GM19455 (cell line): ENCODE data around the gene FMNL2.

ENCODE experiments used
- ATAC-seq: cut with Tn5 transposase; IDR thresholded peaks from one replicate; pipeline ENCODE4 v1.9.1; 2021; ENCODE audit not compliant: unreplicated experiment

Gene FMNL2

DNA sequence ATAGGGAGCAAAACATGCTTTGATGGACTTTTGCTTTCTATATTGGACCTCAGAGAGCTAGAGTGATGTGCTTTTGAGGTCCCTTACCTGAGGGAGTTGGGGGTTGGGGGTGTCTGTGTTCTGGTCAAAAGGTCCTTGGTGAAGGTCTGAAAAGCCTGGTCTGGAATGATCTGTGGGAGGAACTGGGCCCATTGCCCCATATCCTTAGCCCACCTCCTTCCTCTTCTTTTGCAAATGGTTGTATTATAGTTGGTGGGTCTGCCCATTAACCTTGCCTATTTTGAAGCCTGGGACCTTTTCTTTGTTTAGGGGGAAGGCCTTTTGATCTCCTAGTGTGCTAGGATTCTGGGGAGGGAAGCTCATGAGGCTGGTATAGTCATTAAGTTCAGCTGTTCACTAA, 88.7 kb downstream of the FMNL2 start:
- no peak for ATAC-seq

DNA sequence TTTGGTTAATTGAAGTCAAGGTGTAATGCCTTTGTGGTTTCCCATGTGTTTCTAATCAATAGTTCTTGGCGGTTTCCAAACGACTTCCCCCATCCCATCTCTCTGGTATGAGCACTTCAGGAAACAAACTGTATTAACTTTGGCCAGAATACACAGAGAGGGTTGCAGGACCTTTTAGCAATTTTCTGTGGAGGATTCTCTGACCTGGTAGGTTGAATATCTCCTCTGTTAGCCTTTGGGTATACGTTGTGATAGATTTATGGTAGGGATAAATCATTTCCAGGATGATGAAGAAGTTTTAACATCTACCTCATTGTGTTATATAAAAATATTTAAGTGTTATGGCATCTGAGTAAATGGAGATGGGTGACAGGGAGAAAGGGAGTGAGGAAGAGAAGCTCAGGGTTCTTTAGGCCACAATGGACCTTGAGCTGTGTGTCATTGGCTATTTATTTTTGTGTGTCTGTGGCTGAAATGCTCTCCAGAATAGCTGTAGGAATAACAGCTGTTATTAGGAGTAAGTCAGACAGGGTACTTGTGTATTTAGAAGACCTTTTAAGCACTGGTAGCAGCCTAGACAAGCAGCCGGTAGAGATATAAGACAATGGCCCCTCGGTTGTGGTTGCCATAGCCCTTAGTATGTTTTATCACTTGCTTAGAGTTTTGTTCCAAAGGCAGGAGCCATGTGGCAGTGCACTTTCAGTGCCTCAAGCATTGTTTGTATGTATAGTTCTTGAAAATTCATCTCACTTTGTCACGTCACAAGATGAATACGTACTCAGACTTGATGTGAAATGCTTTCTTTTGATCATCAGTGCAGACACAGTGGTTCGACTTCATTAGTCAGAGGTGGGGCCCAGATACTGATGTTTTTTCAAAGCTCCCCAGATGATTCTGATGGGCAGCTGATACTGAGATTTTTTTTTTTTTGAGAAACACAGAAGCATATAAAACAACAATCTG, 91.1 kb downstream of the FMNL2 start:
- ATAC-seq, result no peak

DNA sequence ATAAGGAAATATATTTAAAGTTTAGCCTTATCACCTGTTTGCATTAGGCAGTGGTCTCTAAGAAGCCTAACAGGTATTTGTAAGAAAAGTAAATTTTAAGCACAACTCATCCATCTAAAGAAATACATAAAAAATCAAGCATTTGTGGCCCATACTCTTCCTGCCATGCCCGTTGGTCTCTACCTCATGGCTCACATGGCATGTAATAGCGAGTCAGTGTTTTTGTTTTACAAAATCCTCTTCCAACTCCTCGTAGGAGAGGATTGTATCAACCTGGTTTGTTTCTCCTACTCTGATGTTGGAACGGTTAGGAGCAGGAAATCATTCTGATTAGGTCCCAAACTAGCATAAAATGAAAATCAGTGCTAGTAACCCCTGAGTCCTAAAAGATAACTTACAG, 91.8 kb downstream of the FMNL2 start:
- ATAC-seq, result no peak

DNA sequence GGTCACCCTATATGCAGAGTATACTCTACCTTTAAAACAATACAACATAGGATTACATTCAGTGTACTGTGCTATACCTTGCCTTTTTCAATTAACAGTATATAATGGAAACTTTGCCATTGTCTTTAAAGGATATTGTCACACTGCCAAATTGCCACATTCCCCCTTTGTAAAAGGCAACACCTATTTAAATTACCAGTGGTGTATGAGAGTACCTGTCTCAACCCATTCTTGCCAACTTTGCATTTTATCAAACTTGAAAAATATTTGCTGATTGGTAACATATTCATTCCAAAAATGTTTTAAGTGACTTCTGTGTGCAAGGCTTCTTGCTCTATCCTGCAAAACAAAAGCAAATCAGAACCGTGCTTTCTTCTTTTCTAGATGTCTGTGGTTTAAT, 92.9 kb downstream of the FMNL2 start:
- no peak for ATAC-seq

DNA sequence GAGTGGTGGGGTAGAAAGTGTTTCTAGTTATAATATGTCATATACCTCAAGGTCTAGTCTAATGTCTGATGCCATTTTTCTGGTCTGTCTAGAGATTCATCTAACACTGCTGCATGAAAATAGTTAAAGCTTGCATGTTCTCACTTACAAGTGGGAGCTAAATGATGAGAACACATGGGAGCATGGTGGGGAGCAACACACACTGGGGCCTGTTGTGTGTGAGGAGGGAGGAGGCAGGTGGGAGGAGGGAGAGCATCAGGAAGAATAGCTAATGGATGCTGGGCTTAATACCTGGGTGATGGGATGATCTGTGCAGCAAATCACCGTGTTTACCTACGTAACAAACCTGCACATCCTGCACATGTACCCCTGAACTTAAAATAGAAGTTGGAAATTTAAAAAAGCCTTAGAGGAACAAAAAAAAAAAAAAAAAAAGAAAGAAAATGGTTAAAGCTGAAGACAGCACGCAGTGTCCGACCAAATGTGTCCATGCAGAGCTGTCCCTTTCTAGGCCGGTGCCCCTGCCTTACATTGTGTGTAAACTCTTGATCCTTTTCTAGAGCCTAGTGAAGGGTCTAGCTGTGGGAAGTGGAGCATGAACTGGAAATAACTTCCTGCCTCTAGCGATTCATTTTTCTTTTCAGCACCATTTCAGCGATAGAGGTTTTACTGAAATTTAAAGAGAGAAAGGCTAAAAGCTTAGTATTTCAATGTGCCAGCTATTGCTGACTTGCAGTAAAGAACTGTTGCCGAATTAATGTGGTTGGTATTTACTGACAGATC, 94.0 kb downstream of the FMNL2 start:
- no peak for ATAC-seq

DNA sequence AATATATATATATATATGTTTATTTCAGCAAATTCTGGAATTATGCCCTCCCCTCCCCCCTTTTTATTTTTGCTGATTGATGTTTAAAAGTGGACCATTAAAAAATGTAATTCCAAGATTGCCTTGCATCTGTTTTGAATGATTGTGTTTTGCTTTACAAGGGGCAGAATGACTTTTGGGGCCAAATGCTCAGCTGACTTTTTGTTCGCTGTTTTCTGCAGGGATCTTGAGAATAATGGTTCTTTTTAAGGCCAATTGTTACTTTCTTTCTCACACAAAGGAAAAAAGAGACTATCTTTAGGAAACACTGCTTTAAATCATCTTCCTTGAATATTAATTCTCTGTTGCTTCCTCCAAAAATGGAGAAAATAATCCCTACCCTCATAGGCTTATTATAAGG, 95.9 kb downstream of the FMNL2 start:
- ATAC-seq, result no peak

DNA sequence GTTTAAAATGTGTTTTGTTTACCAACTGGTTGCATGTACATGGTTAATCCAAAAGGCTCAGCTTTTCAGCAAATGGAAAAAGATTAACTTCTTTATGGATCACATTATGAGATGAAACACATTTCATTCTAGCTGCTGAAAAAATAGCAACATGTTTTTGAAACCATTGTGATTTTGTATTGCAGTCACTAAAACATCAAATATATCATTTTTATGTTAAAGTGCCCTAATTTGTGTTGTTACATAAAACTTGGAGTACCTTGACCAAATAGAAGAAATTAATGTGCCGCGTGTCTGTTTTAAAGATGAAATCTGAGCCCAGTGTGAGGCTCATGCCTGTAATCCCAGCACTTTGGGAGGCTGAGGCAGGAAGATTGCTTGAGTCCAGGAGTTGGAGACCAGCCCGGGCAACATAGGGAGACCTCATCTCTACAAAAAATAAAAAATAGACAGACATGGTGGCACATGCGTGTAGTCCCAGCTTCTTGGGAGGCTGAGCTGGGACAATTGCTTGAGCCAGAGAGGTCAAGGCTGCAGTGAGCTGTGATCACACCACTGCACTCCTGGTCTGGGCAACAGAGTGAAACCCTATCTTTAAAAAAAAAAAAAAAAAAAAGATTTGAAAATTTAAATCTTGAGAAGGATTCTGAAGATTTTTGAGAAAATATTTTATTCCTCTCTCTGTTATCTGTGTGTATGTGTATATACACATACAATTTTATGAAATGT, 96.6 kb downstream of the FMNL2 start:
- no peak for ATAC-seq

DNA sequence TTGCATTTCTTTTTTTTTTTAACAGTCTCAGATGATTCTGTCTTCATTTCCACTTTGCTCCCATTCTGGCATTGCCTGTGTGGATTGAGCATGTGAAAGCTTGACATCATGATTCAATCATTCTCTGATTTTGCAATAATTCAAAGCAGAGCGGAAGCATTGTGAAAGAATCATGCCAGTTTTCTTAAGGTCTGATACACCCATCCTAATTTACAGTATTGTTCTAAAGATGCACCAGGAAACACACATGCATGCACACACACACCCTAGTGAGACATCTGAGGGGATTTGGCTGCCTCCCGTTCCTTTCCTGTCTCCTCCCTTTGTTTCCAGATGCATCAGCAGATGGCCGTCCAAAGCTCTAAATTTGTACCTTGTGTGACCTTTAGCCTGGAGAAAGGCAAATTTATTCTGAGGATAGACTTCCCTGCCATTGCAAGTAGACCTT, 97.3 kb downstream of the FMNL2 start:
- ATAC-seq, result no peak

DNA sequence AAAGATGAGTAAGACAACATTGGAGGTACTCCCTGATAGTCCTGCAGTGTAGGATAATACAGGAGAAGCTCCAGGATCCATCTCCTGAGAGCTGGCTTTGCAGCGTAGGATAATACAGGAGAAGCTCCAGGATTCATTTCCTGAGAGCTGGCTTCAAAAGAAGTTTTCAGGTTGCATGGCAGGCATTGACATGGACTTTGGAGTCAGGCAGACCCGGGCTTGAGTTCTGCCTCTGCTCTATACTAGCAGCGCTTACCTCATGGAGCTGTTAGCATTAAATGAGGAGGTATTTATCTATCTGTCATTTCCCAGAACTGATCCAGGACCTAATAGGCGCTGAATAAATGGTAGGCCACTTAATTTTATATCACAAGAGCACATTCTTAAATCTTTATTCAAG, 97.8 kb downstream of the FMNL2 start:
- ATAC-seq, result no peak

DNA sequence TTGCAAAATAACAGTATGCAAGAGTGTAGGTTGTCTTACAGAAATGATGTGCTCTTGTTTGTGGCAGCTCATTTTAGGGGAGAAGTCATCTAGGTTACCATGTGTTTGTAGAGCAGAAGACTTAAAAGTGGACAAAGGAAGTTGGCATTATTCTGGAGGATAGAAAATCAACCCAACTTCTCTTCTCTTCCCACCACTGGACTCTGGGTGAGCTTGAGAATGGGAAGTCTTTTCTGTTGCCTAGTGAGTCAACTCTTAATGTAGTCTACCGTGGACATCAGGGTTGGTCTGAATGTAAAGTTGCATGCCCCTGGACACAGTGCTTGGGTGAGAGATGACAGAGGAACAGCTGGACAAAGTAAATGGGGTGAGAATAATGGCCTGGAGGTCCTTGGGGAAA, 98.3 kb downstream of the FMNL2 start:
- no peak for ATAC-seq

DNA sequence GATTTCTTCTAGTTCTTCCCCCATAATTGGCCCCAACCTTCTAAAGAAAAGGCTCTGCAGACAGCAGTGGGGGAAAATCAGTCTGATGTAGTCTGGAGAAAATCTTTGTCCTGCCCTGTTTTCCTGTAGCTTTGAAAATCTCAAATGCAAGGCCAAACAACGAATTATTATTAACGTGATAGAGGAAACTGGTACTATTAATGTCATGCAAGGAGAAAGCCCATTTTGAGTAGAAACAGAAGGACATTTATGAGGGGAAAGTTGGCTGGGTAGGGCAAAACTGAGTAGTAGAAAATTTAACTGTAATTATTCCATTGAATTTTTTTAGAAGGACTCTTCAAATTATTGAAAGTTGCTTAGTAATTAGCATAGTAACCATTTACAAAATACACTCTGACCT, 98.8 kb downstream of the FMNL2 start:
- ATAC-seq, result no peak

DNA sequence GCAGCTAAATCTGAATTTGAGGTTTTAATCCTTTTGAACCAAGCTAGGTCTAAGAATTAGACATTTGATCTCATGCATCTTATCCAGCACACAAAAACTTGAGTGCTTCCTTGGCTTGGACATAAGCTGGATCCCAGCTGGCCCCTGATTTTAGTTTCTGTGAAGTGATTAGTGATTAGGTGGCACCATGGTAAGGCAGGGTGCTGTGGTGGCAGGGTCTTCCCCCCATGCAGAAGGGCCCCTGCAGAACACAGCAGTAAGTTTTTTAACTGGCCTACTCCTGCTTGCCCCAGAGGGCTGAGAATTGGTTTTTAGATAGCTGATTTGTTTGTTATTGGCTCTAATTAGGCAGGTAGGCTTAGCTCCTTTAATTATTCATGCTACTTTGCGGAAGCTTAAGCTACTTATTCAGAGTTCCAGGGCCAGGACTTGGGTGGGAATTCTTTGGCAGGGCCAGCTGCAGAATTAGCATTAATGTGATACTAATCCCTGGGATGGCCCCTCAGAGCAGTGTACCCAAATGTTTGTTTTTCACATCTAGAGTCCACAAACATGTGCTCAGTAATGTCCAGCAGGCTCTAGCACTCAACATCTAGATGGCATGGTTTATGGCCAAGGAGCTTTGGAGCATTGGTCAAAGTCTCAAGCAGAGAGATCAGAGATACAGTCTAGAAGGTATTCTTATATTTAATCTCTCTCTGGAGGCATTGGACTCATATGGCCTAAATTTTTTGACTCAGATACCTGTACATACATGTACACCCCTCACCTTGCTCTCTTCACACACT, 99.6 kb downstream of the FMNL2 start:
- ATAC-seq, result no peak

DNA sequence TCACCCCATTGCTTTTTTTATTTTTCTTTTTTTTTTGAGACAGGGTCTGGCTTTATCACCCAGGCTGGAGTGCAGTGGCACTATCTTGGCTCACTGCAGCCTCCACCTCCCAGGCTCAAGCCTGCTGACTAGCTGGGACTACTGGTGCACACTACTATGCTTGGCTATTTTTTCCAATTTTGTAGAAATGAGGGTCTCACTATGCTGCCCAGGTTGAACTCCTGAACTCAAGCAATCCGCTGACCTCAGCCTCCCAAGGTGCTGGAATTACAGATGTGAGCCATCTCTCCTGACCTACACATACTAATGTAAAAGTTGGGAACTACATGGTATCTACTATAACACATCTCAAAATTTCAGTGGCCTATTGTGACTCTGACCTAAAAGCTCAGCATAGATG, 101.2 kb downstream of the FMNL2 start:
- no peak for ATAC-seq

DNA sequence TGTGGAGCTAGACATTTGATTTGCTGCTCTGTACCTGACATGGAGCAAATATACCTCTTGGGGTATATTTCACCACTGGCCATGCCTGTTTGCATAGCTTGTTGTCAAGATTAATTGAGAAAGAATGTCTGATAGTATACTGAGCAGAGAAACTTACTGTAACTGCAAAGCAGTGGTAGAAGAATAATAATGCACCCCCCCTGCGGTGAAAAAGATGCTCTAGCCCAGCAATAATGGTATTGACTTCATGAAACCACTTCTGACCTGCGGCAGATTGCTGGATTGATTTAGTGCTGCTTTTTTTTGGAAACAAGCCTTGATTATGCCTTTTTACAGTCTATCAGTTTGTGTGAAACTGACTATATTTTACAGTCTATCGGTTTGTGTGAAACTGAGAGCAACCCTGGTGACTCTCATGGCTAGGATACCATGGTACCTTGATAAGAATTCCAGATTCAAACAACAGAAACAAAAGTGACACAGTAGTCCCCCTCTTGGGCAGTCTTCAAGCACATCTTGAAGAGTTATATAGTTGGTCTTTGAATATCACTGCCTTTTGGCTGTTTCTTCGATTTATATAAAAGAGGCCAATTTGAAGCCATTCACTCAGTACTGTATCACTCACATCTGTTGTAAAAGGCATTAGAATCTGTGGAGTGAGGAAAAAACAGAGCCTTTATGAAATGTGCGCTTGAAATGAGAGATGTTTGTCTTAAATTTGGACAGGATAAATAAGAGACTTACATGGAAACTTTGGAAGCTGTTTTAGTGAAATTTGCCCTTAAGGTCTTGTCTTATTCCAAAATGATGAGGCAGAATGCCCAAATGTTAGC, 102.5 kb downstream of the FMNL2 start:
- no peak for ATAC-seq

DNA sequence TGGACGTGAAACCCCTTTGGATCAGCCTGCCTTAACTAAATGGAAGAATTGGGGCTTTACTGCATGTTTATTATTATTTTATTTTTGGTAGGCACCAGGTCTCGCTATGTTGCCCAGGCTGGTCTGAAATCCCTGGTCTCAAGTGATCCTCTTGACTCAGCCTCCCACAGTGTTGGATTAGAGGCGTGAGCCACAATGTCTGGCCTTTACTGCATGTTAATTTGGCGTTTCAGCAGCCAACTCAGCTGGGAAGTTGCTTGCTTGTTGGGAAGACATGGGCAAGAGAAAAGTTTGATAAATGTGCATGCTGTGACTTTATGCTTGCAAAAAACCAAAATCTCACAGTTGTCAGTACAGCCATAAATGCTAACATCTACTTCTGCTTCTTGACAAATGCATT, 105.1 kb downstream of the FMNL2 start:
- ATAC-seq, result no peak

DNA sequence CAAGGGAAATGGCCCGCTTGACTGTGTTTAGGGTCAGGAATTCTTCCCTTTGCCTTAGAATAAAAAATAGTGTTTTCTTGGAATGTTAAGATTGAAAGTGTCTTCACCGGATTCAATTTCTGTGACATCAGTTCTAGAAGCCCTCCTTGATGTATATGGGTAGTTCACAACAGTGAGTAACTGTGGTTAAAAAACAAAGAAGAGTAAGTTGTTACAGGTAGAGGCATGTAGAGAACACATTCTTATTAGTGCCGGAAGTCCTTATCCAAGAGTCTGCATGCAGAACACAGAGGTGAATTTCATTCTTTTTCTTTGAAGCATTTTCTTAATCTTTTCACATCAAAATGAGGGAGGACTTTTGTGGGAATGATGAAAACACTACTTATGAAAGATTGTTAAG, 105.5 kb downstream of the FMNL2 start:
- ATAC-seq, result no peak

DNA sequence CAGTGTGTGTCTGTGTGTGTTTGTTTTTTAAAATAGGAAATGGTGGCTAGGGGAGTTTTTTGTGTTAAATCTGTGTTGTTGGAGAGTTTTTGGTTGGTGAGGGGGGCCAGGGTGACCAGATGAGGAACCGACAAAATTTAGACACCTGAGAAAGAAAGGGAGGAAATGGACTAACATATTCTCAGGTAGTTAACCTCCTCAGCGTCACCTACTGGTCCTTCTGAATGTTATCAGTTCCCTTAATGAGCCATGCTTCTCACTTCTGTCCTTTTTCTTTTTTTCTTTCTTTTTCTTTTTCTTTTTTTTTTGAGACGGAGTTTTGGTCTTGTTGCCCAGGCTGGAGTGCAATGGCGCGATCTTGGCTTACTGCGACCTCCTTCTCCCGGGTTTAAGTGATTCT, 107.0 kb downstream of the FMNL2 start:
- ATAC-seq, result no peak

DNA sequence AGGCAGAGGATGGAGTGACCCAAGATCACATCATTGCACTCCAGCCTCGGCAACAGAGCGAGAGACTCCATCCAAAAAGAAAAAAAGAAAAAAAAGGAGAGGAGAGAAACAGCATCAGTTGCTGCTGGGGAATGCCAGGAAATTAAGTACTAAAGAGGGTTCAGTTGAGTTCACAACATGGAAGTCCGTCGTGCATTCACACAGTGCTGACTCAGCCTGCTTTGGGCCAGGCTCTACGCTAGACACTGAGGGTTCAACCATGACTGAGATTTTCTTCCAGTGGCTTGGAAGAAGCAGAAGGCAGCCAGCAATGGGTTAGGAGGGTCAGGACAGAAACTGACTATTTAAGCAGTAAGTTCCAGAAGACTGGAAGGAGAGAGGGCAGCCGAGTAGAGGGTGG, 108.8 kb downstream of the FMNL2 start:
- ATAC-seq, result no peak

DNA sequence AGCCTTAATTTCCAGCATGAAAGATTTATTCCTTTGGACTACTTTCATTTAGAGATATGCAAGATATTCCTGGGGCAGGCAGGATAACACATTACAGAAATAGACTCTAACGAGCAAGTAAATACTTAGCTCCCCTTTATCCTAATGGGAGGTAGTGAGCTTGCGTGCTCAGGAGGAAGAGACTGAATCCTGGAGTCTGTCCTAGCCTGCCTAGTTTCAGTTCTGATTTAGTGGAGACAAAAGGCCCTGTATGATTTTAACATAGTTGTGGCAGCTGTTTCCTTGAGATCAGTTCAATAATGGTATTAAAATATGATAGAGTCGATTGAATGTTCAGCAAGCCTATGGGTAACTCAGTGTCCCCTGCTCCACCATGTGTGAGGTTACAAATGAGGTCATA, 109.5 kb downstream of the FMNL2 start:
- no peak for ATAC-seq

DNA sequence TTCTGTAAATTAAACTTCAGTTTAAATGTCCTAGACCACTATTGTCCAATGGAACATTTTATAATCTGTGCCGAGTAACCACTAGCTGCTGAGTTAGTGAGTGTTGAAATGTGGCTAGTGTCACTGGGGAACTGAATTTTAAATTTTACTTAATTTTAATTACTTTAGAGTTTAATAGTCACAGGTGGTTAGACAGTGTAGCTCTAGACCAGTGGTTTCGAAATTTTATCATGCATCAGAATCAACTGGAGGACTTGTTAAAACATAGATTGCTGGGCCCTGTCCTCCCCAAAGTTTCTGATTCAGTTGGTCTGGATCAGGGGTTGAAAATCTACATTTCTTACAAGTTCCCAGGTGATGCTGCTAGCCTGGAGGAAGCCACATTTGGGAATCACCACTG, 110.4 kb downstream of the FMNL2 start:
- ATAC-seq, result no peak
